NCI-H446 (cell line): ENCODE measurements around the gene SPATS2L.

Experiments
- DNase-seq, 2 experiments: peaks; one replicate each; lab custom pipeline; 2025; lab: John Stamatoyannopoulos, UW

The SPATS2L gene

GRCh38 chr2:200306196-200306930, at the start of gene SPATS2L:
SPATS2L (plus strand) TSS chr2:200306693; CDS start chr2:200389245, 82,552 bp downstream.
- no peak for DNase-seq

GRCh38 chr2:200257570-200257969, 48.9 kb upstream of the SPATS2L start:
- DNase-seq: no peak

GRCh38 chr2:200258081-200258480, 48.4 kb upstream of the SPATS2L start:
- no peak for DNase-seq

GRCh38 chr2:200258881-200259576, 47.5 kb upstream of the SPATS2L start:
- DNase-seq: no peak

- DNase-seq: no peak
These were observed 46.9 kb upstream of the SPATS2L start for GRCh38 chr2:200259577-200259957.

GRCh38 chr2:200262047-200262446, 44.4 kb upstream of the SPATS2L start:
- DNase-seq: no peak

GRCh38 chr2:200263279-200263678, 43.2 kb upstream of the SPATS2L start:
- no peak for DNase-seq

GRCh38 chr2:200264631-200265030, 41.9 kb upstream of the SPATS2L start:
- no peak for DNase-seq

GRCh38 chr2:200266406-200266805, 40.1 kb upstream of the SPATS2L start:
- DNase-seq: no peak

- DNase-seq: no peak
These were observed 39.1 kb upstream of the SPATS2L start for GRCh38 chr2:200267350-200267749.

- DNase-seq: no peak
These were observed 35.8 kb upstream of the SPATS2L start for GRCh38 chr2:200270732-200271131.

- DNase-seq: no peak
These were observed 34.2 kb upstream of the SPATS2L start for GRCh38 chr2:200272320-200272719.

- no peak for DNase-seq
These were observed 32.1 kb upstream of the SPATS2L start for GRCh38 chr2:200274116-200275075.

- DNase-seq: no peak
These were observed 31.0 kb upstream of the SPATS2L start for GRCh38 chr2:200275295-200276013.

GRCh38 chr2:200276472-200276871, 30.0 kb upstream of the SPATS2L start:
- no peak for DNase-seq

GRCh38 chr2:200278694-200279316, 27.7 kb upstream of the SPATS2L start:
- DNase-seq: no peak

GRCh38 chr2:200279857-200280256, 26.6 kb upstream of the SPATS2L start:
- no peak for DNase-seq

- no peak for DNase-seq
These were observed 19.9 kb upstream of the SPATS2L start for GRCh38 chr2:200286578-200286977.

GRCh38 chr2:200288670-200289429, 17.6 kb upstream of the SPATS2L start:
- no peak for DNase-seq

GRCh38 chr2:200296118-200296517, 10.4 kb upstream of the SPATS2L start:
- DNase-seq: no peak

- no peak for DNase-seq
These were observed 9.4 kb upstream of the SPATS2L start for GRCh38 chr2:200297100-200297499.
